Measurements from ENCODE around the gene NUTM2A.
"Not testable (repeated sequence)": the region's sequence is repeated elsewhere in the genome, so short reads cannot be mapped to it uniquely, and the experiment has no call there.

The NUTM2A gene, protein sequence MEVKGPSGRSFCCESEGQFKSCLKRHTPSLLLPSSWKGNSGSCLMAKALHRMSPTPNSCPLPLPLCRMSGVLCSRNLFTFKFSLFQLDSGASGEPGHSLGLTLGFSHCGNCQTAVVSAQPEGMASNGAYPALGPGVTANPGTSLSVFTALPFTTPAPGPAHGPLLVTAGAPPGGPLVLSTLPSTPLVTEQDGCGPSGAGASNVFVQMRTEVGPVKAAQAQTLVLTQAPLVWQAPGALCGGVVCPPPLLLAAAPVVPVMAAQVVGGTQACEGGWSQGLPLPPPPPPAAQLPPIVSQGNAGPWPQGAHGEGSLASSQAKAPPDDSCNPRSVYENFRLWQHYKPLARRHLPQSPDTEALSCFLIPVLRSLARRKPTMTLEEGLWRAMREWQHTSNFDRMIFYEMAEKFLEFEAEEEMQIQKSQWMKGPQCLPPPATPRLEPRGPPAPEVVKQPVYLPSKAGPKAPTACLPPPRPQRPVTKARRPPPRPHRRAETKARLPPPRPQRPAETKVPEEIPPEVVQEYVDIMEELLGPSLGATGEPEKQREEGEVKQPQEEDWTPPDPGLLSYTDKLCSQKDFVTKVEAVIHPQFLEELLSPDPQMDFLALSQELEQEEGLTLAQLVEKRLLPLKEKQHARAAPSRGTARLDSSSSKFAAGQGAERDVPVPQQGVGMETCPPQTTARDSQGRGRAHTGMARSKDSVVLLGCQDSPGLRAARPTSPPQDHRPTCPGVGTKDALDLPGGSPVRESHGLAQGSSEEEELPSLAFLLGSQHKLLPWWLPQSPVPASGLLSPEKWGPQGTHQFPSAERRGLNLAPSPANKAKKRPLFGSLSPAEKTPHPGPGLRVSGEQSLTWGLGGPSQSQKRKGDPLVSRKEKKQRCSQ

DNA sequence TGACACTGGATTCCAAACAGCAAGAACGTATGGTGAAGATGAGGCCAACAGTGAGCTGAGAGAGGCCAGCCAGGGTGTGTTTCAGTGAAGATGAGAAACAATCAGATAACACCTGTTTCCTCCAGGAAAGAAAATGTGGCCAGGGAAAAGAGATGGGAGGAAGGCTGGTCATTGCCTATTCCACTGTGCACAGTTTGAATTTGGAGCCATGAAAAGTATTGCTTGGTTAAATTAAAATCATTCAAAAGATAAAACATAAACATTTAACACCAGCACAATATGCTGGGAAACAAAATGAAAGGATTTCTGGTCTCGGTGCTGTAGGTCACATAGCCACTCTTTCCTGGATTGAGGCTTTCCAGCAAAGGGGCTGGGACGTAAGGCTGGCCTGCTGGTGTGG lies at the start of gene NUTM2A:
NUTM2A (plus strand) TSS at position 301 of the 400 bp plus-strand sequence. CDS start 383 bp downstream, outside the sequence.
- not testable (repeated sequence) for DNase-seq (ENCODE audit: low spot score)

DNA sequence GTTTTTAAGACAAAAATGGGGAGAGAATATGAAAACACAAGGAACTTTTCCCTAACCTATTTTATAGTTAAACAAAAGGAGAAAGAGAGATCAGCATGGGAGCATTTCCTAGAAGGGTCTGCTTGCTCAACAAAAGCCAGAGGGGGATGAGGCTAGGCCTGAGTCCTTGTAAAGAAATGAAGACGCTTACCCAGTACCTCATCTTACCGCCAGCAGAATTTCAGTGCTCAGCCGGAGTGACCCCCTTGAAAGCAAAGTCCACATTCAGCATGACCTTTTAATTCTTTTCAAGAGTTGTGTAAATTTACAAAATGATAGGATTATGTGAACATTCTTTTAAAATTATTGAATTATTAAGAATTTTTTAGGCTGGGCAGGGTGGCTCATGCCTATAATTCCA lies 47.7 kb upstream of the NUTM2A start:
- not testable (repeated sequence) for DNase-seq (ENCODE audit: low spot score)

DNA sequence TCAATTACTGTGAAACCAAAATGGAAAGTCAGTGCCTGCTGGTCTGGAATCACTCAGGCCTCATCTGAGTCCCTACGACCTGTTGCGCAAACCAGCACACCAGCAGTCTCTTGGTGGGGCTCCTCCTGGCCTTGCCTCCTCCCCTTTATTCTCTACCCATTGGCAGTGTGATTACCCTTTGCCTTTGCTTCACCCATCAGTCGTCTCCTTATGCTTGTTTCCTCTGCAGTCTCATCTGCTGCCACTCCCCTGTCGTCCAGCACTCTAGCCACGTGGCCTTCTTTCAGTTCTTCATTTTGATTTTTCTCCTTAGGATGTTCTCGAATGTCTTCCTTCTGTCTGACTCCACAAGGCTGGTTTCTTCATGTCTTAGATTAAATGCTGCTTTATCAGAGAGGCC lies 40.8 kb upstream of the NUTM2A start:
- not testable (repeated sequence) for DNase-seq (ENCODE audit: low spot score)

DNA sequence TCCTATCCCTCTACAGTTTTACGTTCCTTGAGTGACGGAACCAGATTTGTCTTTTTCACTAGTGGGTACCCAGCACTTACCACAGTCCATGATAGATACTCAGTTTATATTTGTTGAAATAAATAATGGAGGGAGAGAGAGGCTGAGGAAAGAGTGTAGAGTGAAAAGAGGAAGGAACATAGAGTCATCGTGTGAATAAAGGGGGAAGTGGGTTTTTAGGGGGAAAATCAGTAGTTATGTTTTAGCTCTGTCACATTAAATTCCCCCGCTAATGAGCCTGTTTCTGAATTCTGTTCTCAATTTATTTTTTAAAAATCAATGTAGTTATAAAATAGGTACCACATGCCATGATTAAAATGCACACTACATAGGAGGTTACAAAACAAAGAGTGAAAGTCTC lies 39.2 kb upstream of the NUTM2A start:
- not testable (repeated sequence) for DNase-seq (ENCODE audit: low spot score)

DNA sequence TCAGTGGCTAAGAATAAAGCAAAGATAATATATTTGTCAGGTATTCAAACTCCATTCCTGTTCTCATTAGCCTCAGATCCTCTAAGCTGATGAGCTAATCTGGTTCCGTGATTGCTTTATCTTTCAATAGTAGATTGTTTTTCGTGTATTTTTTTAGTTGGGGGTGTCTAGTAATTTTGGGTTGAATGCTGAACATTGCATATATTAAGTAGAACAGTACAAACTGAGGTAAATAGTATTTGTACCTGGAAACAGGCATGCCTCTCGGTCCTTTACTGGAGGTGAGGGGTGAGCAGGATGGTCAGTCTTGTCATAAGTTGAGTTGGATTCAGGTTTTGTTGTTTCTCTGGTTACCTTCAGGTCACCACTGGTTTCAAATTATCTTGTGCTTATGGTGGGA lies 37.7 kb upstream of the NUTM2A start:
- not testable (repeated sequence) for DNase-seq (ENCODE audit: low spot score)

DNA sequence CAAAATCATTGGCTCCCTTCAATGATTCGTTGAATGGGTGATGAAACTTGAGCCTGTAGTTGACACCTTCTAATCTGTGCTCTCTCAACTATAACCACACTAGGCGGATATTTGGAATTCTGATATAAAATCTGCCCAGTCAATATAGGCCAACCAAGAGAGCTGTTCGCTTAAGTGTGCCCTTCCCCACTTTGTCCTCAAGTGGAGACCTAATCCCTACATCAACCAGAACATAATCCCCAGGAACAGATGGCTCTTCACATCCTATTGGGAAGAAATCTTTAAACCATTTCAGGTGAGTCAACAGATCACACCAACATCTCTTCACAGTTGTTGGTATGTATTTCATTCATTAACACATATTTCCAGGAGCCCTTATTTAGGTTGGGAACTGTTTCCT lies 33.4 kb upstream of the NUTM2A start:
- not testable (repeated sequence) for DNase-seq (ENCODE audit: low spot score)

DNA sequence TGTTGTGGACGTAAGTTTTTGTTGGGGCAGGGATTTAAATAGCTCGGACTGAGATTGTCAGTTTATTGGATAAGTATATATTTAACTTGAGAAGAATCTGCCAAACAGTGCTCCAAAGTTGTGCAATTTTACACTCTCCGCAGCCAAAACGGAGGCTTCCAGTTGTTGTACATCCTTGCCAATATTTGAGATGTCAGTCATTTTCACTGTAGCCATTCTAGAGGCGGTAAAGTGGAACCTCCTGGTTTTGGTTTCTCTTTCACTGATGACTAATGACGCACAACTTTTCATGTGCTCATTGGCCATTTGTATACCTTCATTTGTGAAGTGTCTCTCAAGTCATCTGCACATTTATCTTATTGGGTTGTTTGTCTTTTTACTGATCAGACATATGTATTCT lies 24.3 kb upstream of the NUTM2A start:
- DNase-seq (ENCODE audit: low spot score), result peak; percentile 83

DNA sequence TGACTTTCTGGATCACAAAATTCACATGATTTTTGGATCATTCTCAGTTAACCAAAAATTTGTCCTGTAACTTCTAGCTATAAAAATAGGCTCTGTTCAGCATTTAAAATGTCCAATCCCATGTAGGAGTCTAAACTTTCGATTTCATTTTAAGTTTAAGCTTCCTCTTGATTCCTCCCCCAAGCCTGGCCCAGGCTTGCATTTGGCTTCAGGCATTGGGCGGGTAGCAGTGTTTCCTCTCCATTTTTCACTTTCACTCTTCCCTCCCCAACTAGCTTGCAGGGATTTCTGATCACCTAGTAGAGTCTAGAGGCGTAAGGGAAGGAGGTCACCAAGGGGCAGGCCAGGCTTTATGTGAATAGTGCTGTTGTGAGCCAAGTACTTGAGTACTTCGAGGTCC lies 20.4 kb upstream of the NUTM2A start:
- DNase-seq (ENCODE audit: low spot score), result not testable (repeated sequence)

DNA sequence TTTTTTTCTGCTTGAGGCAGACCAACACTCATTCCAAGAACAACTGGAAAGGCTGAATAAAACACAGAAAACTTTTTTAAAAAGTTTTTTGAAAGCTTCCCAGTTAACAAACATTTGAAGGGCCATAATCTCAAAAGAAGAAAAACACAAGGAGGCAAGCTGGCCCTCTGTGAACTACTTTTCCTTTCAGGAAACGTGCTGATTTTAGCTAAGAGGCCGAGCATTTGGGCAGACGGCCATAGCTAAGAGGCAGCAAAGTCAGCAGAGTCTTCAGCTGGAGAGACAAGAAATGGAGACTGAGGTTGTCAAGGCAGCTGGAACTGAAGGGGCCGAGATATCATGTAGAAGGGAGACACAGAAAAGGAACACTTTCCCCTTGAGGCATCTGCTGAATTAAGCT lies 18.3 kb upstream of the NUTM2A start:
- not testable (repeated sequence) for DNase-seq (ENCODE audit: low spot score)

DNA sequence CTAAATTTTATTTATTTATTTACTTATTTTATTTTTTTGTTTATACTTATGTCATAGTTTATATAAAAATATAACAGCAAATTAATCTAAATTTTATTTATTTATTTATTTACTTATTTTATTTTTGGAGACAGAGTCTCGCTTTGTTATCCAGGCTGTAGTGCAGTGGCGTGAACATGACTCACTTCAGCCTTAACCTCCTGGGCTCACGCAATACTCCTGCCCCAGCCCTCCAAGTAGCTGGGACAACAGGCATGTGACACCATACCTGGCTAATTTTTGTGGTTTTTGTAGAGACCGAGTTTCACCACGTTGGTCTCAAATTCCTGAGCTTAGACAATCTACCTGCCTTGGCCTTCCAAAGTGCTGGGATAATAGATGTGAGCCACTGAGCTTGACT lies 14.9 kb upstream of the NUTM2A start:
- DNase-seq (ENCODE audit: low spot score), result peak; percentile 41

DNA sequence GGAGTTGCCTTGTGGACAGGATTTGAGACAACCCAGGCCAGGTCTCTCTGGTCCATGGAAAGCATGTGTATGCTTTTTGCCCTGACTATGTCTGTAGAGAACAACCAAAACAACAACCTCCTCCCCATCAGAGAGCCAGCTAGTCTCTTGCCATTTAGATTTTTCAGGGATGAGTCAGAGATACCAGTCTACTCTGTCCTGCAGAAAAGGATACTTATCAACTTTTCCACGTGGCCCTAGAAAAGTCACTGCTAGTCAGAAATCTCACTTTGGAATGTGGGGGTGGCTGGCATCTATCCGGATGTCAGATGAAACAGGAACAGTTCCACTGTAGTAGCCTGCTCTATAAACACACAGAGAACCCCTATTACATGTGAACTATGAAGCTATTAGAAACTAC lies 13.4 kb upstream of the NUTM2A start:
- DNase-seq (ENCODE audit: low spot score), result peak; percentile 52

DNA sequence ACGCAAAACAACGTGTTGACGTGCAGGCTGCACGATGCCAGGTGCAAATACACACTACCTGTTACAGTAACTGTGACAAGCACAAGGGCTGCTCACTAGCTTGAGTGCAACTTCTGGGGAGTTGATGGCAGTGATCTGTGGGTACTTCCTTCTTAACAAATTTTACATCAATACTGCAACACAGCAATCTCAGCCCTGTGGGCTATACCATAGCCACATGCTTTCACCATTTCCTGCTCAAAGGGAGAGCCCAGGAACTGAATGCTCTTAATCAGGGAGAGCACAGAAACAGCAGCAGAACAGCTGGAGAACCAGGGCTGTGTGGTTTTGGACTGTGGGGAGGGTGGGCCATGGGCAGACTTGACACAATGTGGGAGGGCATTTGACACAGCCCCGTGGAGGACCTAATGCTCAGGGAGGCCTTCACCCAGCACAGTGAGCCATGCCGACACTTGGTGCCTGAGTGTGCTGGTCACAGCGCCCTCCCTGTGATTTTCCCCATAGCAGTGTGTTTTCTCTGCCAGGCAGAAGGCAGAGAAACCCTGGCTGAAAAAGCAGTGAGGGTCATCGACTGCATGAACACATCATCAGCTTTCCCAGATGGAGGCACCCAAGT lies 12.0 kb upstream of the NUTM2A start:
- DNase-seq (ENCODE audit: low spot score), result not testable (repeated sequence)

DNA sequence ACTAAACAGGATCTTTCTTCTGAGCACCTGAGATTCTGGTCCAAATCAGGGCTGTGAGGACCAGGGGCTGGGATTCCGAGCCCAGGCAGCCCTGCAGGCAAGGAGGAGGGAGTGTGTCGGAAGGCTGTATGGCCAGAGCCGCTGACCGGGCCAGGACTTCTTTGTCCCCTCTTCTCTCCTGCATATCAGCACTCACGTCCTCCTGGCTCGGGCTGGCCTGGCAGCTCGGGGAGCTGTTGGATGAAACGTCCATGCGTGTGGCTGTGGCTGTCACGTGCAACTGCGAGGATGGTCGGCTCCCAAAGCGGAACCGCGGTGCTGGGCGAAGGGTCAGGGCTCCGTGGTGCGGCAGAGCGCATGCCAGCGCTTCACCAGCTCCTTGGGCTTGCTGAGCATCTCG lies 11.4 kb upstream of the NUTM2A start:
- not testable (repeated sequence) for DNase-seq (ENCODE audit: low spot score)

DNA sequence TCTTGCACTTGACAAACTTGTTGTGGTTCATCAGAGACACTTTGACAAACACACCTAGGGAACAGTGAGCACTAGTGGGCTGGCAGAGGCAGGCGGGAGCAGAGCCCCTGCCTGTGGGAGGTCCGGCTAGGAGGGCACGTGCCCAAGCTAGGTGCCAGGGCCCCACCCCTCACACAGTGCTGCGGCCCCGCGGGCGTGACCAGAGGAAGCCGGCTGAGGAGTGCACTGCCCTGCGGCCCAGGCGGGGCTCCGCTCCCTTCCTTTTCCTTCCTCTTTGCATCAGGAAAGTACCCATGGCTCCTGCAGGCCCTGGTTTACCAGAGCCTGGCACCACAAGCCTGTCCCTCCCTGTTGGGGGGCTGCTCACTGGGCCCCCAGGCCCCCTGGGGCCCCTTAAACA lies 9.1 kb upstream of the NUTM2A start:
- DNase-seq (ENCODE audit: low spot score), result not testable (repeated sequence)

DNA sequence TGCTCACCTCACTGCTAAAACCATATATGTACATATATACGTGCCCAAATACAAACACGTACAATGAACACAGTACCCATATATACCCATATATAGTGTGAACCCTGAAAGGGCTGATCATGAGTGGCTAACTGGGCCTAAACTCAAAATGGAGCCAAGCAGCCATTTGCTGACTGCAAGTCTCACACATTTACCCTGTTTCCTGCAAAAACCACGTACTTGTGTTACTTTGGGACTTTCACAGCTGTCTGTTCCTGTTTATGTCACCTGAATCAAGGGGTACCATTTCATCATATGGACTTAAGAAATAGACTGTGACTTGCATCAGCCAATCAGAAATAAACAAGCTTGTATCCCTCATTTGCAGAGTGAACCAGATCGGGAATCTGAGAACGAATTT lies 5.9 kb upstream of the NUTM2A start:
- DNase-seq (ENCODE audit: low spot score), result not testable (repeated sequence)

DNA sequence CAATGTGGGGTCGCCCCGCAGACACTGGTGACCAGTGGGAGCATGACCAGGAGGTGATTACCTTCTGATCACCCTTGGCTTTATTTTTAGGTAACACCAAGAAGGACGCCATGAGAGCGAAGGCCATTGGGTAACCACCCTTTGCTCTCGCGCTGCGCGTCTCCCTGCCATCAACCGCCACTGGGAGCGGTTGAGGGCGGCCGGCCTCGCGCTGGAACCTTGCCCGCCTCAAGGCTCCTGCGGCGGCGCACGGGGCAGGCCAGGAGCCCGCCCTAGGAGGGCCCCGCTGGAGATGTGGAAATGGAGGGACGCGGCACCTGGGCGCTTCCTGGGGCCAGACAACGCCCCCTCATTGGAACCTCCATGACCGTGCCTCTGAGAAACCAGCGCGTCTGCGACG lies 2.5 kb upstream of the NUTM2A start:
- DNase-seq (ENCODE audit: low spot score), result not testable (repeated sequence)

DNA sequence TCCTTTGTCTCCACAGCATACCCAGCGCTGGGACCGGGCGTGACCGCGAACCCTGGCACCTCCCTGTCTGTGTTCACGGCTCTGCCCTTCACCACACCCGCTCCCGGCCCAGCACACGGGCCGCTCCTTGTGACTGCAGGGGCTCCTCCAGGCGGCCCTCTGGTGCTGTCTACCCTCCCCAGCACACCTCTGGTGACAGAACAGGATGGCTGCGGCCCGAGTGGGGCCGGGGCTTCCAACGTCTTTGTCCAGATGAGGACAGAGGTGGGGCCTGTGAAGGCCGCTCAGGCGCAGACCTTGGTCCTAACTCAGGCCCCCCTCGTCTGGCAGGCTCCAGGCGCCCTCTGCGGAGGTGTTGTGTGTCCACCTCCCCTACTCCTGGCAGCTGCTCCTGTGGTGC lies 3.0 kb downstream of the NUTM2A start:
- DNase-seq (ENCODE audit: low spot score), result not testable (repeated sequence)

DNA sequence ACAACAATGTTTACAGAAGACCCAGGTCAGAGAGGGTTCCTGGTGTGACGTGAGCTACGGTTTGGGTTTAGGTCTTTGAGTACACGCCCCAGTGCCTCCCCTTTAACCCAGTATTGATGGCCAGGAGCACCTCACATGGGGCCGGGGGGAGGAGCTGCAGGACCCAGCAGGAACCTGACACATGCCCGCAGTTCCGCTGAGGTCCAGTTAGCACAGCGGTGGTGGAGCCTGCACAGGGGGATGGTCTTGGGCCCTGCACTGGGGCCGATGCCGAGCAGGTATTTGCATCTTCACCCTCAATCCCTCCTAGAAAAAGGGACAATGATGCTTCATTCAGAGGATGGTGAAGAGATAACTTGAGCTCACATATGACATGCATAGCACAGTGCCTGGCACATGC lies 4.0 kb downstream of the NUTM2A start:
- DNase-seq (ENCODE audit: low spot score), result not testable (repeated sequence)

DNA sequence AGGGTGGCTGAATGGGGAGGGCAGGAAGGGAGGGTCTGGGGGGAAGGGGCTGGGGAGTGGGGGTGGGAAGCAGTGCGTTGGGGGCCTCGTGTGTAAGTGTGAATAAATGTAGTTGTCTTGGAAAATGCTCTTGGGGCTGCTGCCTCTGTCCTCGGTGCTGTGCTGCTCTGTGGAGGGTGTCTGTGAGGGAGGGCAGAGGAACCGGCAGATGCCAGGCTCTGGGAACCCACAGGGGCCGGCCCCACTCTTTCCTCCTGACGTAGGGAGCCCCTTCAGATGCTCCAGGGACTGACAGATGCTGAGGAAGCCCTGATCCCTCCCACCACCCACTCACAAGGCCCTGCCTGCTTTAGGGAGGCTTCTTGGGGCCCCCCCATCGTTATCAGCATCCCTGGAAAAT lies 9.6 kb downstream of the NUTM2A start:
- not testable (repeated sequence) for DNase-seq (ENCODE audit: low spot score)

DNA sequence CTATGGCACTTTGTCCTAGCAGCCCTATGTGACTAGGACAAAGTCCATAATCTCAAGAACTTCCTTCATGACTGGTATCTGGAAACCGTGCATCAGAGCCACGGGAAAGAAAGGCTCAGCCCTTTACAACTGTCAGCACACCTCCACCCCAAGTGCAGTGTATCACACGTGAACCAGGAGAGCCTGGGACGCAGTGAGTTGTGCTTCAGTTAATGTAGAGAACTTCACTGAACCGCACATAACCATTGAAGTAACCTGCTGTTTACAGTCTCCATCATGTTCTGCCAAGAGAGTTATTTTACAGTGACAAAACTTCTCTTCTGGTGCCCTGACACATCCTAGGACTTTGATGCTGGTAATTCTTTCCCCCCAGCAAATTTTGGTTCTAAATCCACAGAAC lies 12.0 kb downstream of the NUTM2A start:
- DNase-seq (ENCODE audit: low spot score), result not testable (repeated sequence)

DNA sequence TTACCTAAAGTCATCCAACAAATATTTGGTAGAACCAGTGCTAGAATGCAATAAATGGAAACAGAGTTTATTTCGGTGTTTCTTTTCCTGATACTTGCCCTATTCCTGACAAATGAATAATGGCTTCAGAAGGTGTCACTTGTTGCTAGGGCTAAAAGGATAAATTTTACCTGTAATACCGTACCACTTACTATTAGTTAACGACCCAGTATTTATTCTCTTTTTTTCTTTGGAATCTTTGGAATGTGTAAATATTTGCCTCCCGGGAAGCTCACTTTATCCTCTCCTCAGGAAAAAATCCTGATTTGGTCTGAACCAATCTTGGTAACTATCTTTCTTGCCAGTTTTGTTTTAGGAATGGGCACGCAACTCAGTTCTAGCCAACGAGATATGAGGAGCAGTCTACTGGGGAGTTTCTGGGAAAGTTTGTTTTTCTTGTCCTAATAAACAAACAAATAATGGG lies 14.1 kb downstream of the NUTM2A start:
- not testable (repeated sequence) for DNase-seq (ENCODE audit: low spot score)

DNA sequence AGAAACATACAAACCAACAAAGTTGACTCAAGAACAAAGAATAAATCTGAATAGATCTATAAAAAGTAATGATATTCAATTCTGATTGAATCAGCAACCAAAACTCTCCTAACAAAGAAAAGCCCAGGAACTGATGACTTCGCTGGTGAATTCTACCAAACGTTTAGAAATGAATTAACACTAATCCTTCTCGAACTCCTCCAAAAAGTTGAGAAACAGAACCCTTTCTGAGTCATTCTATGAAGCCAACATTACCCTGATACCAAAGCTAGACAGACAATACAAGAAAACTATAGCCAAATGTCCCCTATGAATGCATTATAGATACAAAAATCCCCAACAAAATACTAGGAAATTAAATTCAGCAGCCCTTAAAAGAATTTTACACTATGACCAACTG lies 16.9 kb downstream of the NUTM2A start:
- not testable (repeated sequence) for DNase-seq (ENCODE audit: low spot score)
